Neural cell (in vitro differentiated cells): ENCODE measurements around the gene TBC1D23.

Experiments
- EZH2 ChIP-seq: fragments of 200-600, 300-800 bp; shearing (Covaris generic), sonication (generic); IDR thresholded peaks from 2 replicates; pipeline ENCODE4 v1.6.1; 2014; ENCODE audit warnings: antibody characterized with exemption, low read length, borderline replicate concordance, mild to moderate bottlenecking; ENCODE audit not compliant: insufficient read depth, poor library complexity, severe bottlenecking
- POLR2AphosphoS5 ChIP-seq: IDR thresholded peaks from 2 replicates; pipeline ENCODE4 v1.6.1; 2012
- TF ChIP-seq, protein P1 (sequence below): fragments of 450-650 bp; IDR thresholded peaks from 2 replicates; pipeline ENCODE4 v1.5.1; 2014; ENCODE audit warnings: antibody characterized with exemption, mild to moderate bottlenecking, moderate library complexity; ENCODE audit not compliant: poor library complexity, severe bottlenecking
- TF ChIP-seq, protein P2 (sequence below): IDR thresholded peaks from 2 replicates; pipeline ENCODE4 v1.6.1; 2012; ENCODE audit warnings: borderline replicate concordance

GRCh38 chr3:100334488-100335351 lies 73.9 kb downstream of the TBC1D23 start, which contains the start of gene NIT2:
- TF ChIP-seq, protein P1, sequence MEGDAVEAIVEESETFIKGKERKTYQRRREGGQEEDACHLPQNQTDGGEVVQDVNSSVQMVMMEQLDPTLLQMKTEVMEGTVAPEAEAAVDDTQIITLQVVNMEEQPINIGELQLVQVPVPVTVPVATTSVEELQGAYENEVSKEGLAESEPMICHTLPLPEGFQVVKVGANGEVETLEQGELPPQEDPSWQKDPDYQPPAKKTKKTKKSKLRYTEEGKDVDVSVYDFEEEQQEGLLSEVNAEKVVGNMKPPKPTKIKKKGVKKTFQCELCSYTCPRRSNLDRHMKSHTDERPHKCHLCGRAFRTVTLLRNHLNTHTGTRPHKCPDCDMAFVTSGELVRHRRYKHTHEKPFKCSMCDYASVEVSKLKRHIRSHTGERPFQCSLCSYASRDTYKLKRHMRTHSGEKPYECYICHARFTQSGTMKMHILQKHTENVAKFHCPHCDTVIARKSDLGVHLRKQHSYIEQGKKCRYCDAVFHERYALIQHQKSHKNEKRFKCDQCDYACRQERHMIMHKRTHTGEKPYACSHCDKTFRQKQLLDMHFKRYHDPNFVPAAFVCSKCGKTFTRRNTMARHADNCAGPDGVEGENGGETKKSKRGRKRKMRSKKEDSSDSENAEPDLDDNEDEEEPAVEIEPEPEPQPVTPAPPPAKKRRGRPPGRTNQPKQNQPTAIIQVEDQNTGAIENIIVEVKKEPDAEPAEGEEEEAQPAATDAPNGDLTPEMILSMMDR: no peak
- TF ChIP-seq, protein P2, sequence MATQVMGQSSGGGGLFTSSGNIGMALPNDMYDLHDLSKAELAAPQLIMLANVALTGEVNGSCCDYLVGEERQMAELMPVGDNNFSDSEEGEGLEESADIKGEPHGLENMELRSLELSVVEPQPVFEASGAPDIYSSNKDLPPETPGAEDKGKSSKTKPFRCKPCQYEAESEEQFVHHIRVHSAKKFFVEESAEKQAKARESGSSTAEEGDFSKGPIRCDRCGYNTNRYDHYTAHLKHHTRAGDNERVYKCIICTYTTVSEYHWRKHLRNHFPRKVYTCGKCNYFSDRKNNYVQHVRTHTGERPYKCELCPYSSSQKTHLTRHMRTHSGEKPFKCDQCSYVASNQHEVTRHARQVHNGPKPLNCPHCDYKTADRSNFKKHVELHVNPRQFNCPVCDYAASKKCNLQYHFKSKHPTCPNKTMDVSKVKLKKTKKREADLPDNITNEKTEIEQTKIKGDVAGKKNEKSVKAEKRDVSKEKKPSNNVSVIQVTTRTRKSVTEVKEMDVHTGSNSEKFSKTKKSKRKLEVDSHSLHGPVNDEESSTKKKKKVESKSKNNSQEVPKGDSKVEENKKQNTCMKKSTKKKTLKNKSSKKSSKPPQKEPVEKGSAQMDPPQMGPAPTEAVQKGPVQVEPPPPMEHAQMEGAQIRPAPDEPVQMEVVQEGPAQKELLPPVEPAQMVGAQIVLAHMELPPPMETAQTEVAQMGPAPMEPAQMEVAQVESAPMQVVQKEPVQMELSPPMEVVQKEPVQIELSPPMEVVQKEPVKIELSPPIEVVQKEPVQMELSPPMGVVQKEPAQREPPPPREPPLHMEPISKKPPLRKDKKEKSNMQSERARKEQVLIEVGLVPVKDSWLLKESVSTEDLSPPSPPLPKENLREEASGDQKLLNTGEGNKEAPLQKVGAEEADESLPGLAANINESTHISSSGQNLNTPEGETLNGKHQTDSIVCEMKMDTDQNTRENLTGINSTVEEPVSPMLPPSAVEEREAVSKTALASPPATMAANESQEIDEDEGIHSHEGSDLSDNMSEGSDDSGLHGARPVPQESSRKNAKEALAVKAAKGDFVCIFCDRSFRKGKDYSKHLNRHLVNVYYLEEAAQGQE: no peak
- TF ChIP-seq POLR2AphosphoS5 (no peak), EZH2 (no peak)
